ENCODE results near the gene ABLIM1. TPM values are rescaled to one million over a fixed set of nuclear protein-coding genes. Genes with fewer than 3 reads are reported as not detected.

Gene ABLIM1
- total and polyA plus RNA-seq, 2 of the 13 experiments (the other 11 are each of a cell fraction or from before 2014, with no cell fraction given), result 59.4 to 92.7 TPM

DNA sequence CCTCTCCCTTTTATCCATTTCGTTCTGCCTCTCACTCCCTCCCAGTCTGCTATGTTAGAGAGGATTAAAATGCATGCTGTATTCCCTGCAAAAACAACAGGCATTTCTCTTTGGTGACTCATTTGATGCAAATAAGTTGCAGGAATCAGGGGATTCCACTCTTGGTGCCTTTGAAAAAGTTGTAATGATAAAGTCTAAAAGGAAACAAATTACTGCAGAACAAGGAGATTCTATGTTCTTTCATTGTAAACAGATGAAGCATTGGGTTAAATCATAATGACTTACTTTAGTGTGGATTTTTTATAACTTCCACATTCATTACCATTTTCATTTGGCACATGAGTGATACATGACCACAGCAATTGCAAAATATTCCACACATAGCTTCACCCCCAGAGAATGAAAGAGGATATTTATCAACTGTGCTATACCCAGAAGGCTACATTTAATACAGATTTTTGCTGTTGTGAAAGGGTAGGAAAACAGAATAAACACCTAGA, 33.4 kb upstream of the ABLIM1 start:
- Histone ChIP-seq H3K4me2 (ENCODE audit: low read depth, low read length) (no peak overlapping the region), H3K36me3 (replicated peaks in 1 of 2; ENCODE audit: control insufficient read depth in 1 of 2, insufficient read depth in 2 of 2, low read length in 2 of 2) (no peaks in the 10 kb centered on the region), H3K9ac (ENCODE audit: insufficient read depth, low read depth, low read length) (no peak overlapping the region), H3K27ac (ENCODE audit: extremely low read length, insufficient read depth, low read length) (no peak overlapping the region), H2AFZ (ENCODE audit: low read length) (no peak overlapping the region), H3K79me2 (ENCODE audit: insufficient read depth, low read length) (no peaks in the 10 kb centered on the region), H3K27me3 (ENCODE audit: control insufficient read depth in 1 of 2, insufficient read depth in 2 of 2, low read length in 2 of 2) (no peaks in the 10 kb centered on the region; a peak in 1 of 5 replicates), H4K20me1 (ENCODE audit: insufficient read depth, low read length) (no peaks in the 10 kb centered on the region), H3K4me1 (ENCODE audit: insufficient read depth, low read length) (peaks cover 3% of the 10 kb centered on the region; the same call in 1 of the 2 replicates), H3K4me3 (replicated peaks in 1 of 3; ENCODE audit: insufficient read depth in 1 of 3, low read depth in 2 of 3, low read length in 3 of 3) (no peak overlapping the region), H3K9me3 (ENCODE audit: low read length) (no peaks in the 10 kb centered on the region)
- FAIRE-seq (no peak), ATAC-seq (no peak), DNase-seq (ENCODE audit: low spot score) (peak; percentile 28)
- ChIA-PET POLR2A (no interaction called here), CTCF (ENCODE audit: low intra/inter-chr PET ratio, low total read pairs) (no interaction called here)
- WGBS (ENCODE audit: low lambda C conversion rate), result 0% methylated on average over 1 of the region's 1 CpG
- TF ChIP-seq, protein P1, sequence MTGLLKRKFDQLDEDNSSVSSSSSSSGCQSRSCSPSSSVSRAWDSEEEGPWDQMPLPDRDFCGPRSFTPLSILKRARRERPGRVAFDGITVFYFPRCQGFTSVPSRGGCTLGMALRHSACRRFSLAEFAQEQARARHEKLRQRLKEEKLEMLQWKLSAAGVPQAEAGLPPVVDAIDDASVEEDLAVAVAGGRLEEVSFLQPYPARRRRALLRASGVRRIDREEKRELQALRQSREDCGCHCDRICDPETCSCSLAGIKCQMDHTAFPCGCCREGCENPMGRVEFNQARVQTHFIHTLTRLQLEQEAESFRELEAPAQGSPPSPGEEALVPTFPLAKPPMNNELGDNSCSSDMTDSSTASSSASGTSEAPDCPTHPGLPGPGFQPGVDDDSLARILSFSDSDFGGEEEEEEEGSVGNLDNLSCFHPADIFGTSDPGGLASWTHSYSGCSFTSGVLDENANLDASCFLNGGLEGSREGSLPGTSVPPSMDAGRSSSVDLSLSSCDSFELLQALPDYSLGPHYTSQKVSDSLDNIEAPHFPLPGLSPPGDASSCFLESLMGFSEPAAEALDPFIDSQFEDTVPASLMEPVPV (CRISPR knock-in tag; IDR thresholded peaks at IDR 0.05), result no peak
- TF ChIP-seq DMAP1 (CRISPR knock-in tag; IDR thresholded peaks at IDR 0.05), result no peak
- no peak for TF ChIP-seq ZBTB7B (CRISPR knock-in tag; IDR thresholded peaks at IDR 0.05)
- TF ChIP-seq, protein P2, sequence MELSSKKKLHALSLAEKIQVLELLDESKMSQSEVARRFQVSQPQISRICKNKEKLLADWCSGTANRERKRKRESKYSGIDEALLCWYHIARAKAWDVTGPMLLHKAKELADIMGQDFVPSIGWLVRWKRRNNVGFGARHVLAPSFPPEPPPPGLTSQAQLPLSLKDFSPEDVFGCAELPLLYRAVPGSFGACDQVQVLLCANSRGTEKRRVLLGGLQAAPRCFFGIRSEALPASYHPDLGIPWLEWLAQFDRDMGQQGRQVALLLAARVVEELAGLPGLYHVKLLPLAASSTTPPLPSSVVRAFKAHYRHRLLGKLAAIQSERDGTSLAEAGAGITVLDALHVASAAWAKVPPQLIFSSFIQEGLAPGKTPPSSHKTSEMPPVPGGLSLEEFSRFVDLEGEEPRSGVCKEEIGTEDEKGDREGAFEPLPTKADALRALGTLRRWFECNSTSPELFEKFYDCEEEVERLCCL (CRISPR knock-in tag; IDR thresholded peaks at IDR 0.05; ENCODE audit: borderline replicate concordance), result no peak
- TF ChIP-seq RFXAP (CRISPR knock-in tag; IDR thresholded peaks at IDR 0.05; ENCODE audit: borderline replicate concordance), result no peak
- no peak for TF ChIP-seq HIVEP1 (CRISPR knock-in tag; IDR thresholded peaks at IDR 0.05)
- no peak for TF ChIP-seq EED (CRISPR knock-in tag; IDR thresholded peaks at IDR 0.05)
- no peak for TF ChIP-seq SMAD9 (CRISPR knock-in tag; IDR thresholded peaks at IDR 0.05)
- TF ChIP-seq, protein P3, sequence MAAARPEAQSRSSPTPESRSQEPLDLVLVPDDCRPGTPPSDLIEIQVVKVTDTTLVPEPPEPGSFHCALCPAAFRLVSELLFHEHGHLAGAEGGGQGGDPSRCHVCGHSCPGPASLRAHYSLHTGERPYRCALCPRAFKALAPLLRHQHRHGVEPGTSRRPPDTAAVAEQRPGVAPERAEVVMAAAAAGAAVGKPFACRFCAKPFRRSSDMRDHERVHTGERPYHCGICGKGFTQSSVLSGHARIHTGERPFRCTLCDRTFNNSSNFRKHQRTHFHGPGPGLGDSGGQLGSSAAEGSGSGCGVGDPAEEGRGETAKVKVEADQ (CRISPR knock-in tag; IDR thresholded peaks at IDR 0.05; ENCODE audit: borderline replicate concordance), result no peak
- no peak for TF ChIP-seq ZNF124 (CRISPR knock-in tag; IDR thresholded peaks at IDR 0.05)
- no peak for TF ChIP-seq ZNF597 (CRISPR knock-in tag; IDR thresholded peaks at IDR 0.05)
- TF ChIP-seq CBX2 (IDR thresholded peaks at IDR 0.05; ENCODE audit: low read depth, low read length), result no peak
- no peak for TF ChIP-seq CBX2 (CRISPR knock-in tag; IDR thresholded peaks at IDR 0.05; ENCODE audit: low read depth)
- TF ChIP-seq SP2 (CRISPR knock-in tag; IDR thresholded peaks at IDR 0.05), result no peak
- TF ChIP-seq, protein P4, sequence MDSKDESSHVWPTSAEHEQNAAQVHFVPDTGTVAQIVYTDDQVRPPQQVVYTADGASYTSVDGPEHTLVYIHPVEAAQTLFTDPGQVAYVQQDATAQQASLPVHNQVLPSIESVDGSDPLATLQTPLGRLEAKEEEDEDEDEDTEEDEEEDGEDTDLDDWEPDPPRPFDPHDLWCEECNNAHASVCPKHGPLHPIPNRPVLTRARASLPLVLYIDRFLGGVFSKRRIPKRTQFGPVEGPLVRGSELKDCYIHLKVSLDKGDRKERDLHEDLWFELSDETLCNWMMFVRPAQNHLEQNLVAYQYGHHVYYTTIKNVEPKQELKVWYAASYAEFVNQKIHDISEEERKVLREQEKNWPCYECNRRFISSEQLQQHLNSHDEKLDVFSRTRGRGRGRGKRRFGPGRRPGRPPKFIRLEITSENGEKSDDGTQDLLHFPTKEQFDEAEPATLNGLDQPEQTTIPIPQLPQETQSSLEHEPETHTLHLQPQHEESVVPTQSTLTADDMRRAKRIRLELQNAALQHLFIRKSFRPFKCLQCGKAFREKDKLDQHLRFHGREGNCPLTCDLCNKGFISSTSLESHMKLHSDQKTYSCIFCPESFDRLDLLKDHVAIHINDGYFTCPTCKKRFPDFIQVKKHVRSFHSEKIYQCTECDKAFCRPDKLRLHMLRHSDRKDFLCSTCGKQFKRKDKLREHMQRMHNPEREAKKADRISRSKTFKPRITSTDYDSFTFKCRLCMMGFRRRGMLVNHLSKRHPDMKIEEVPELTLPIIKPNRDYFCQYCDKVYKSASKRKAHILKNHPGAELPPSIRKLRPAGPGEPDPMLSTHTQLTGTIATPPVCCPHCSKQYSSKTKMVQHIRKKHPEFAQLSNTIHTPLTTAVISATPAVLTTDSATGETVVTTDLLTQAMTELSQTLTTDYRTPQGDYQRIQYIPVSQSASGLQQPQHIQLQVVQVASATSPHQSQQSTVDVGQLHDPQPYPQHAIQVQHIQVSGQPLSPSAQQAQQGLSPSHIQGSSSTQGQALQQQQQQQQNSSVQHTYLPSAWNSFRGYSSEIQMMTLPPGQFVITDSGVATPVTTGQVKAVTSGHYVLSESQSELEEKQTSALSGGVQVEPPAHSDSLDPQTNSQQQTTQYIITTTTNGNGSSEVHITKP (CRISPR knock-in tag; IDR thresholded peaks at IDR 0.05; ENCODE audit: low read depth), result no peak
- no peak for TF ChIP-seq GFI1 (CRISPR knock-in tag; IDR thresholded peaks at IDR 0.05; ENCODE audit: borderline replicate concordance)
- intact Hi-C loops (cut with micrococcal nuclease; ENCODE audit: unreplicated experiment), result loop anchor here (5.0 kb wide), 1 partner anchor 59 kb away; no protein-coding TSS in a partner anchor
- in situ Hi-C loops (cut with HindIII; ENCODE audit: extremely low pct_ligation_motif_present, low pct_unique_long_range_greater_than_20kb), result loop anchor here (5.0 kb wide), 1 partner anchor 139 kb away; no protein-coding TSS in a partner anchor
- BruUV-seq (replicated peaks), result no TSS peak

Data from HepG2 (cell line).